VCaP (cell line): Measurements from ENCODE around the gene TMED6.

Source experiments
- H3K27ac ChIP-seq: fragments of 450-650 bp; 2 replicates; pipeline ENCODE4 v1.5.1; 2017
- TF ChIP-seq, protein P1 (sequence below): fragments of 450-650 bp; conservative IDR thresholded peaks from 2 replicates; pipeline ENCODE4 v1.5.1; 2017; ENCODE audit warnings: mild to moderate bottlenecking, moderate library complexity

Gene TMED6

DNA sequence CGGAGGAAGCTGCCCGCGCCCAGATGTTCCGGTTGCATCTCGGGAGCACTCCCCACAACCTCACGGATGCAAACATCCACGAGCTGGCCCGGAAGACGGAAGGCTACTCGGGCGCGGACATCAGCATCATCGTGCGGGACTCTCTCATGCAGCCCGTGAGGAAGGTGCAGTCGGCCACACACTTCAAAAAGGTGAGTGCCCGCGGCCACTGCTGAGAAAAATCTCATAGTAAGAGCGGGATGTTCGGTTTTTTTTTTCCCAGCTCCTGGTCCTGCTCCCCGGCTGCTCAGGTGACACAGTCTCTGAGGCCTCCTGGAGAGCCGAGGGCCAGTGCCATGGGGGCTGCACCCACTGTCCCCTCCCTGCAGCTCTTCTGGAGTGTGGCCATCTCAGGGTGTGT, 30.5 kb downstream of the TMED6 start:
- TF ChIP-seq, protein P1, sequence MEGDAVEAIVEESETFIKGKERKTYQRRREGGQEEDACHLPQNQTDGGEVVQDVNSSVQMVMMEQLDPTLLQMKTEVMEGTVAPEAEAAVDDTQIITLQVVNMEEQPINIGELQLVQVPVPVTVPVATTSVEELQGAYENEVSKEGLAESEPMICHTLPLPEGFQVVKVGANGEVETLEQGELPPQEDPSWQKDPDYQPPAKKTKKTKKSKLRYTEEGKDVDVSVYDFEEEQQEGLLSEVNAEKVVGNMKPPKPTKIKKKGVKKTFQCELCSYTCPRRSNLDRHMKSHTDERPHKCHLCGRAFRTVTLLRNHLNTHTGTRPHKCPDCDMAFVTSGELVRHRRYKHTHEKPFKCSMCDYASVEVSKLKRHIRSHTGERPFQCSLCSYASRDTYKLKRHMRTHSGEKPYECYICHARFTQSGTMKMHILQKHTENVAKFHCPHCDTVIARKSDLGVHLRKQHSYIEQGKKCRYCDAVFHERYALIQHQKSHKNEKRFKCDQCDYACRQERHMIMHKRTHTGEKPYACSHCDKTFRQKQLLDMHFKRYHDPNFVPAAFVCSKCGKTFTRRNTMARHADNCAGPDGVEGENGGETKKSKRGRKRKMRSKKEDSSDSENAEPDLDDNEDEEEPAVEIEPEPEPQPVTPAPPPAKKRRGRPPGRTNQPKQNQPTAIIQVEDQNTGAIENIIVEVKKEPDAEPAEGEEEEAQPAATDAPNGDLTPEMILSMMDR = no peak
- H3K27ac ChIP-seq = no peak overlapping the region

DNA sequence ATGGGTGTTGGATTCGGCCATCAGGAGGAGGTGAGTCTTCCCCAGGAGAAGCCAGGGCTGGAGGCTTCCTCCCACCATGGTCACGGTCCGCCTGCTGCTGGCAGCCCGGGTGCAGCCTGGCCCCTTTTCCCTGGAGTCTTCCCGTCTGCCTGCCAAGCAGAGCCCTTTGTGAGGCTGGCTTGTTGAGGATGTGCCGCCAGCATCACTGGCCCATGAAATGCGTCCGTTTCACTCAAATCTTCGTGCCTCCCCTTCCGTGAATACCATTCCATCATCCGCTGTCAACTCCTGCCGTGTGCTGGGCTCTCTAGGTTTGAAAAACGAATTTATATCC, 30.9 kb downstream of the TMED6 start:
- TF ChIP-seq, protein P1 = no peak
- H3K27ac ChIP-seq = no peak overlapping the region

DNA sequence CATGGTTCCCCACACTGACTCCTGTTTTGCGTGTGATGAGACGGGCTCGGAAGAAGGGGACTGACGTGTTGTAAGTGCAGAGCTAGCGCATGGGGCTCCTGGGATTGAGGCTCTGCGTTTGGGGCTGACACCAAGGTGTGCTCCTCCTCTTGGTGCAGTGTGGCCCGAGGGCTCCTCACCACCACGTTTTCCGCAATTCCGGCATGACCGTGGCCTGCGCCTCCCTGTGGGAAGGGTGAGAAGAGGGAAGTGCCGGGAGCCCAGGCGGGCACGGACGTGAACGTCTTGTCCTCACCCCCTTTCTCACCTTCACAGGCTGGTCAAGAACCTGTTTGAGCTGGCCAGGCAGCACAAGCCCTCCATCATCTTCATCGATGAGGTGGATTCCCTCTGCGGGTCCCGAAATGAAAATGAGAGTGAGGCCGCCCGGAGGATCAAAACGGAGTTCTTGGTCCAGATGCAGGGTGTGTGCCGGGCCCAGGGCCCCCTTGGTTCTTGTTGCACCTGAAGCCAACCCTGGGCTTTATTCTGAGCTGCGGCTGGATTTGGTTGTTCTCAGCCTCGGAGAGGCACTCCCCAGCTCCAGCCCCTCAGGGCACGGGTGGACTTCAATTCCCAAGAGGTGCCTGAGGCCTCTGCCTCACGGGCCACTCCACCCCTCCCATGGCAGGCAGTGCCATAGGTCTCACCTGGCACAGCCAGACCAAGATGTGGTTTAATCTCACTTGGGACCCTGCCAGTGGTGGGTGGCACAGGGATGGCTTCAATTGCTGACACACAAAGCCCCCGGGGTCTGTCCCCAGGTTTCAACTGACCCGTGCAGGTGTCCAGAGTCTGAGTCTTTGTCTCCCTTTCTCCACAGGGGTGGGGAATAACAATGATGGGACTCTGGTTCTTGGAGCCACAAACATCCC, 31.5 kb downstream of the TMED6 start:
- TF ChIP-seq, protein P1 = no peak
- no peak overlapping the region for H3K27ac ChIP-seq

DNA sequence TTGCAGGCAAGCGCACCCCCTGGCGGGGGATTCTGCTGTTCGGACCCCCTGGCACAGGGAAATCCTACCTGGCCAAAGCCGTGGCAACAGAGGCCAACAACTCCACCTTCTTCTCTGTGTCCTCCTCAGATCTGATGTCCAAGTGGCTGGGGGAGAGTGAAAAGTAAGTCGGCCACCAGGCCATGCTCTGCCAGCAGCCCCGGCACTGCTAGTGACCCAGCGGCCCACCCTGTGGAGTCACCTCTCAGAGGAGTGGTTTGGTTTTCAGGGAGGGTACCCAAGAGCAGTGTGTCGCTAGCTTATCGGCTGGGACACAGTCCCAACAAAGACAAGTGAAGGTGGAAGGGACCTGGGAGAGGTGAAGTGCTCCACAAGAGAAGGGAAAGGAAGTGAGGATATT, 32.2 kb downstream of the TMED6 start:
- TF ChIP-seq, protein P1 = no peak
- no peak overlapping the region for H3K27ac ChIP-seq

DNA sequence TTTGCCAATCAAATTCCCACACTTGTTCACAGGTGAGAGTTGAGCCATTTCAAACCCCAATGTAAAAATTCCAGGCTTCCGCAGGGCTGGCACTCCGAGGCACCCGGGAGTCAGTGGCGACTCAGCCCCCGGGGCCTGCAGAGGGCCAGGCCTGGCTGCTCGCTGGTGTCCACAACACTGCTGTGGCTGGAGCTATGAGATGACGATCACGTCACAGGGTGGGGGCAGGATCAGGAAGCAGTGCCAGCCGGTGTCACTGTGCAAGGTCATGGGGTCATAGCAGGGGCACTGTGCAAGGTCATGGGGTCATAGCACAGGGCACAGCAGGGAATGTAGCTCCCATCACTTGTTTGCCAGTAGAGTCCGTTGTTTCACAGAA, 32.7 kb downstream of the TMED6 start:
- no peak overlapping the region for H3K27ac ChIP-seq
- TF ChIP-seq, protein P1 = no peak

DNA sequence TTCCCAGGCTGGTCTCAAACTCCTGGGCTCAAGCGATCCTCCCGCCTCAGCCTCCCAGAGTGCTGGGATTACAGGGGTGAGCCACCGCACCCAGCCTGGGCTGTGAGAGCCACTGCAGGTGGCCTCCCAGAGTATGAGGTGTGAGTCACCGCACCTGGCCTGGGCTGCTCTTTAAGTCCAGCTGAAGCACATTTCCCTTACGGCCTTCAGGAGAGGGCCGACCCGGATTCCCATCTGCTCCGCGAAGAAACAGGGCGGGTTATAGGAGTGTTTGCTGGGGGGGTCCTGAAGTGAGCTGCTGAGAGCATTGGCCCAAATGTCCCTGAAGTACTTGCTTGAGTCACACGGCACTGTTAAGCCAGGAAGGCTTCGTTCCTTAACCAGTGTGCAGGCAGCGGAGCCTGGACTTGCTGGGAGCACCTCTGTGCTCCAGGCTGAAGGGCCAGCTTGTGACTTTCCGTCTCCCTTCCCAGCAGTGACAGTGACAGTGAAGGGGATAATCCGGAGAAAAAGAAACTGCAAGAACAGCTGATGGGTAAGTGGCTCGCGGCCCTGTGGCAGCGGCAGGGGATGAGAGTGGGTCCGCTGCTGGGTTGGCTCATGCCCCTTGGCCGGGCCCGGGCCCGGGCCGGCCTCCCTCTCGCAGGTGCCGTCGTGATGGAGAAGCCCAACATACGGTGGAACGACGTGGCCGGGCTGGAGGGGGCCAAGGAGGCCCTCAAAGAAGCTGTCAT, 33.2 kb downstream of the TMED6 start:
- TF ChIP-seq, protein P1 = no peak

DNA sequence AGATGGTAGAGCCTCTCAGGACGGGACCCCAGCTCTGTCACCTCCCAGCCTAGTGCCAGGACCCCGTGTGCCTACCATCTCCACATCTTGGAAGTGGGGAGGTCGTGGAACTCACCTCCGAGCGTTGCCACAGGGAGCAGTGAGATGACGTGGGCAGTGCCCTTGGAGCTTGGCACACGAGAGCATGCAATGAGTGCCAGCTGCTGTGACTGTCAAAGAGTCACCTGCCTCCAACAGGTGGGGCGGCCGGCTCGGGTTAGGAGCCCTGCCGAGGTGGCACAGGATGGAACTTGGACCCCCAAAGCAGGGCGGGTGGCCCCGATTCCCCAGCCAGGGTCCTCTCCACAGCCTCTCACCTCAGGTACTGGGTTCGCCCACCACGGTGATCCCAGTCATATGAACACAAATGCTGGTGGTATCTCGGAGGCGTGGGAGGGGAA, 35.0 kb downstream of the TMED6 start:
- TF ChIP-seq, protein P1 = no peak
- H3K27ac ChIP-seq = no peak overlapping the region

More for the DNA sequence above, 33.2 kb downstream of the TMED6 start:
- no peak overlapping the region for H3K27ac ChIP-seq
